ENCODE results near the gene PELI2.

PELI2 gene

DNA sequence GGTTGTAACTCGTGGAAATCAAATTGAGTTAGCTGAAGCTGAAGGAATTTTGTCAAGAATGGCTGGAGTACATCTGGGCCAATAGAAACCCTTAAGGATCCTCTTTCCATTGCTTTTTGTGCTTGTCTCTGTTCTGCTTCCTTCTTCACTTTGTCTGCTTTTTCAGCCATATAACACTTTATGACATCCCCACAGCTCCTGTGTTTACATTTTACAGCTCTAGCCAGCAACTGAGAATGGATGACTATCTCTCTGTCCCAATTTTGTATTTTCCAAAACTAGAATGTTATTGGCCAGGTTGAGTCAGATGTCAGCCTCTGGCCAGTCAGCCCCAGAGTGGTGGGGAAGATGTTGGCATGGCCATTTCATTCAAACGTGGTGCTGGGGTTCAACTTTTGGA, 57.6 kb downstream of the PELI2 start:
- no peak for DNase-seq

DNA sequence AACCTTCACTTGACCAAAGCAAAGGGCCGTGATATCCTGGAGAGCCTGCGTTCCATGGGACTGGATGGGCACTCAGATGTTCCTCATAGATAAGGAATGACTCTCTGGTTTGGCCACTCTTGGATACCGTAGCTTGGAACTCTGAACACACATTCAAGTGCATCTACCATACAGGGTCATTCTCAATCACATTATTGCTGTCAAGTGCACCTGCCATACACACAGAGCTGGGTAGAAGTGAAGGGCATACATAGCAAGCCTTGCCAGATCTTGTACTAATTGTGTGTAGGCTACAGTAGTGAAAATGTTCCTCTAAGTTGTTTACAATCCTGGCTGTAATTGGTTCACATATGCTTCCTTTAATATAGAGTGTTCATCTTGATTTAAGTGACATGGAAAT, 58.3 kb downstream of the PELI2 start:
- no peak for DNase-seq

DNA sequence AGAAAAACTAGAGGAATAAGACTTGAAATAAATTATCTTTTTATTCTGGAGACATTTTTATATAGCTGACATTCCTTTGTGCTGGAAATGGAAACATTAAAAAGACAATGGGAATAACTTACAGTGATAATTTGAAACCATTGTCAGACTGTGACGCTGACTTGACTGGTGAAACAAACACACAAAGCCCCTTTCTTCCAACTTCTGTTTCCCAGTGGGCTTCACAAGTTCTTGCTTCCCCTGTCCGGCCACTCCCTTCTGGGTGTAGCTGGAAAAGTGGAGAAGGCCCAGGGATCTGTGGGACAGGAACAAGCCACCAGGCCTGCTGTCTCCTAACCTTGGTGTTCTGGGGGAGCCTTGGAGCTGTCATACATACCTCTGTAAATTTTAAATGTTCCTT, 58.8 kb downstream of the PELI2 start:
- DNase-seq = no peak

DNA sequence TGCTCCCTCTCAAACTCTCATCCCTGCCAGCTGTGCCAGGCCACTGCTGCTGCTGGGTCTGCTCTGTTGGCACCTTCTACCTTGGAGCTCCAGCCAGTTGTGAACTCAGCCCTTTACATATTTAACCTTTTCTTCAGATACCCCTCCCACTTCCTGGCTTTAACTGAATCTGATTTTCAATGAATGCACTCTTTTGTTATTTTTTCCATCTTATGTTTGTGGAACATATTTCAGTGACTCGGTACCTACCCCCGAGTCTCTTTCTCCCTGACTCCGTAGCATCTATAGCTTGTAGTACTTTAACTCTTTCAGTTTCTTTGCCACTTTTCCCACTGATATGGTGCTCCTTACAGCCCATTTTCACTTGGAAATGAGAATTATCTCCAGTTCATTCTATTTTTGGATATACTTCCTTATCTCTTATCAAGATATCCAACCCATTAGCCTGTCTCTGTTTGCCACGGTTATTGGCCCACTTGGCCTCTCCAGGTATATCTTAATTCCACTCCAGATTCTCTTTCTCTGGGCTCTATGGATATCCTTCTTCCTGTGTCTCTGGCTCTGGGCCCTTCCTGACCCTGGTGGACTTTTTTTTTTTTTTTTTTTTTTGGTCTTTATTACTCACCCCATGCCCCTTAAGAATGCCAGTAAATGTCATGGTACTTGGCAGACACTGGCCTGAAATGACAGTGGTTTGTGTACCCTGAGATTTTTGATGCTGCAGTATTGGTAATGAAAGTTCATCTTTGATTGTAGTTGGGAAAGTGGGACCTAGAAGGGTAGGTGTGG, 62.7 kb downstream of the PELI2 start:
- peak; percentile 68 for DNase-seq

DNA sequence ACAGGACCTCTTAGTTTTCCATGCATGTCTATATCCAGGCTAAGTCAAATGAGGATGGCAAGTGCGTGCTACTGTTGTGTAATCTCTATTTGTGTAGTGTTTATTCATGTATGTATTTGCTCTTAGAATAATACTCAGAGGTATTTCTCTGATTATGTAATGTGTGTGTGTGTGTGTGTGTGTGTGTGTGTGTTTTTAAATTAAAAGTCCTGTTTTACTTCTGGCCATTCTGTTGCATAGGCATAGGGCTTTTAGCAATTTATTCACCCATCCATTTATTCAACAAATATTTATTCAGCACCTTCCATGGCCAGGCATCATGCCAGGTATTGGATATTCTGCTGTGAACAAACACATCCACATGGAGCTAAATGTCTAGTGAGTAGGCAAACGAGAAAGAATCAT, 63.5 kb downstream of the PELI2 start:
- peak; percentile 97 for DNase-seq

DNA sequence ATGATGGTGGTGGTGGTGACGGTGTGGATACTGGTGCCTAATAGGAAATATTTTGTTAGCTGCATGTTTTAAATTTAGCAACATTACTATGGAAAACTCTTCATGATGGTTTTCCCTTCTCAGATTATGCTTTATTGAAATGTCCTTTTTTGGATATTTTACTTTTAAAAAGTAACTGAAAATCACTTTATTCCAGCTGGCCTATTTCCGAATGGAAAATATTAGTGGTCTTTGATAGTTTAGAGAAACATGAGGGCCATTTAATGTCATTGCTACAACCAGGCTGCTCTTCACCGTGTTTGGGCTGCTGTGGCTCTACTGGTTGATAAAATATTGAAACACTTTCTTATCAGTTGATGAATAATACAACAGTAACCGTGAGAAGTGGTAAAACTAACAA, 64.2 kb downstream of the PELI2 start:
- DNase-seq = no peak

DNA sequence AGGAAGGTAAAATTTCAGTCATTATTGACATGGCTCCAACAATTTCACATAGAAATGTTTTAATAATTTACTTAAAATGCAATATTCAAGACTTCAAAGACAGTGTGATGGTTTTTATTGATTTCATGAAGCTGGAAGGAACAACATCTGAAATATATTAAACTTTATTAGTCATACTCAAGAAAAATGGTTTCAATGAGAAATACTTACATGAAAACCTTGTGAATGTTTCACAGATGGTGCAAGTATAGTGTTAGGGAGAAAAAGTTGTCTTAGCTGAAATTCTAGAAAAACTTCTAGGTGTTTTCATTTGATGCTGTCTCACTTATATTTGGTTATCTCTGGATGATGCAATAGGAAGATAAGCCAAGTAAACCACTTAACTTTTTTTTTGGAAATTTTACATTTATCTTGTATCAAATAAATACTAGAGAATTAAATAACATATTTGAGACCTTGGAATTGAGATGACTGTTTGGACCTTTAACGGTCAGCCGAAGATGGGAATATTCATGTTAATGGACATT, 65.5 kb downstream of the PELI2 start:
- DNase-seq = no peak

DNA sequence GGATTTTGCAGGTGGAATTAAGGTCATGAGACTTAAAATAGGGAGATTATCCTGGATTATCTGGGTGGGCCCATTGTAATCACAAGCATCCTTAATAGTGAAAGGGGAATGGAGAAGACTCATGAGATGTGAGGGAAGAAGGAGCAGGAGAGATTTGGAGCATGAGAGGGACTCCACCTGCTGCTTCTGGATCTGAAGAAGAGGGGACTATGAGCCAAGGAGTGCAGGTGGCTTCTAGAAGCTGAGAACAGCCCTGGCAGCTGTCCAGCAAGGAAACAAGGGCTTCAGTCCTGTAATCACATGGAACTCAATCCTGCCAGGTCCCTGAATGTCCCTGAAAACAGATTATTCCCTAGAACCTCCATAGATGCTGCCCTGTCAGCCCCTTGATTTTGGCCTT, 67.8 kb downstream of the PELI2 start:
- DNase-seq = peak; percentile 35

DNA sequence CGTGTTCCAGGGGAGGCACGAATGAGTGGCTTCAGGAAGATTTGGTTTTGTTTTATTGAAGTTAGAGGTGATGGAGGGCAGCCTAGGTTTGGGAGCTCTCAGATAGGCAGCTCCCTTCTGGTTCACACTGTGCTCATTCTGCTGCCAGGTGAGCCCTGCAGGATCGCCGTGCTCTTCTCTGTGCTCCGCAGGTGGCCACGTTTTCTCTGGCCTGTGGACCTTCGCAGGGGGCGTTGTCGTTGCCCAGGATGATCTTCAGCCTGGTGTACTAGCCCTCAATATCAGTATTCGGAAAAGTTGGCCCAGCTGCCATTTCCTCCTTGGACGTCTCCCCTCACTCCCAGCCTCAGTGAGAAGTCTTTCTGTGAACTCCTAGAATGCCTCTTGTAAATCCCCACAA, 69.5 kb downstream of the PELI2 start:
- no peak for DNase-seq

DNA sequence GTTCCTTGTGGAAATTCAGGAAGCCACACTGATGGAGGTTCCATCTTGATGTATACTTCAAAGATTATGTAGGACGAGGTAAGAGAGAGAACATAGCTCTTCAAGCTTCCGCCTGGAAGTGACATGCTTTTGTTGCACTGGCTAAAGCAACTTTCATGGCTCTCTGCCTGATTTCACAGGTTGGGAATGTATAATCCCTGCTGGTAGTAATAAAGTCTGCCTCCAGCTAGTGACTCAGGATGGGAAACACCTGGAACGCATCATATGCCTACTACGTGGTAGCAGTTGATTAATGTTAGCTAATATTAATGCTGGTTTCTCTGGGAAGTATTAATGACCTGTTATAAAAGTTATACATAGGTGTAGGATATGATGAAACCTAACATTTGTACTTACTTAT, 71.1 kb downstream of the PELI2 start:
- no peak for DNase-seq

DNA sequence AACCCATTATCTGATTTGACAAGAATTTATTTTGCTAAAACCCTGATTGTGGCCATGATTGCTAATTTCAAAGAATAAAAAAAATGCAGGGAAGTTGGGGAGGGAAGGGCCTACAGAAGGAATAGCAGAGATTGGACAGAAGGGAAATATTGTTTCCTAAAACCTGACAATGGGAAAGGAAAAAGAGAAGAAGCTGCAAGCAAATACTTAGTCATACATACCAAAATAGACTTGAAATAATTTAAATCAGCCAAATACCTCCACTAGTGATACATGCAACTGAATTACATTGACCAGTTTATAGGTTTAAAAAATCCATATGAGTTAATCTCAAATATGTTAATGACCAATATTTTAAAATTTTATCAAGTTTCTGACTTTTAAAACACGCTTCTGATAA, 75.1 kb downstream of the PELI2 start:
- DNase-seq = no peak

DNA sequence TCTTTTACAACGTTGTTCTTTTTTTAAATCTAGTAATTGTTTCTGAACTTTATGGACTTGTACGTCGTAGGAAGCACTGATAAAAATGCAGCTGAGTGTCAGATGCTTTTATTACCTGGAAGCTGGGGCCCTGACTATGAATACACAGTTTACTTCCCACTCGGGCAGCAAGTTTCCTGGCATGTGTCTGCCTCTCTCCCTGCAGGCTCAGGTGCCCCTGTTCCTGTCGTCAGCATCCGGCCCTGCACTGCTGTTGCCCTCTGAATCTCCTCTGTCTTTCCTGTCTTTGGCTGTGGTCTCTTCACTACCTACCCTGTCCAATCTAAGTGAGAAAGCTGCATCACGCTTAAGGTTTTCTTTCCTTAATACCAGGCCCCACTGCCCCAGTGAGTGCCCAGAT, 75.8 kb downstream of the PELI2 start:
- no peak for DNase-seq

DNA sequence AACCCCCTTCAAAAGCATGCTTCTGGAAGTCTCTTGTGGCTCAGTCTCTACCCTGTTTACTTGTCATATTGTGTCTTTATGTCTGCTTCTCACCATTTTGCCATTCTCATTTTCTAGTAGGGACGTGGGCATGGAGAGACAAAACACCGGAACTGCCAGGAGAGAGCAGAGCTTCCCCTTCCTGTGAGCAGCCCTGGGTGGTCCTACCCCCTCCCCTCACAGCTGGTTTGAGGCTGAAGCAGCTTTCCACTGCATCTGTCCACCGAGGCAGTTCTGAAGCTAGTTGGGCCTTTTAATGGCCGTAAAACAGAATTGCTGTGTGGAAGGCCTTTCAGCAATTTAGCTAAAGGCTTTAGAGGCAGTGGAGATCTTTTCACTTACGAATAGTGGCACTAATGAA, 77.0 kb downstream of the PELI2 start:
- DNase-seq = no peak

DNA sequence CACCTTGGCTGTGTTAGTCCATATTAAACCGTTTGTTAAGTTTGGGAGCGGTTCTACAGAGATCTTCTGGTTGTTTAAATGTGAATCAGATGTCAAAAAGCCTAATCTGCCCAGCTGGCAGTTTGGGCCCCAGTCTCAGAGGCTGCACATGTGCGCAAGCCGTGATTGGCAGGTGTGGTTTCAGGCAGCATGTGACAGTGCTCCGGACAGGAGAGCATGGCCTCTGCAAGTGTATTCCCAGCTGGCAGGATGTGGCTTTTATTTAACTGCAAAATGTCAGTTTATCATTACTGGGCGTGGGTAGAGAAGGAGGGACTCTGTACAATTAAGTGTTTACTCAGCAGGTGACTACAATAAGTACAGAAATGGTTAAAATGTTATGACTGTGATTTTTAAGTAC, 77.5 kb downstream of the PELI2 start:
- DNase-seq = peak; percentile 91

DNA sequence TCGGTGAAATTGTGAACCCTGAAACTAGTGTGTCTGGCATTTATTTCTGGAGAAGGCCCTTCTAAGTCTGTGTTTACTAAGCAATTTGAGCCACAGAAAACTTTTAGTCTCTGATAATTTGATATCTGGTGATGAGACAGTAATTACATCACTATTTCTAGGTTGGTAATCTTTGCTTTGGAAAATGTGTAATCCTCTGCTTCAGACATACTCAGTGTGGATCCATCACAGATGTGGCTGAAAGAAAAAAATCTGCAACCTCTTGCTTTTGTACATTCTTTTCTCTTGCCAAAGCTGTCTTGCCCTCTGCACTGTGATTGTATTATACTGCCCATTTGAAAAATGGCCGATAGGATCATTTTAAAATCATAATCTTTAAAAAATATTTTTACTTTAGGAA, 78.1 kb downstream of the PELI2 start:
- peak; percentile 40 for DNase-seq

DNA sequence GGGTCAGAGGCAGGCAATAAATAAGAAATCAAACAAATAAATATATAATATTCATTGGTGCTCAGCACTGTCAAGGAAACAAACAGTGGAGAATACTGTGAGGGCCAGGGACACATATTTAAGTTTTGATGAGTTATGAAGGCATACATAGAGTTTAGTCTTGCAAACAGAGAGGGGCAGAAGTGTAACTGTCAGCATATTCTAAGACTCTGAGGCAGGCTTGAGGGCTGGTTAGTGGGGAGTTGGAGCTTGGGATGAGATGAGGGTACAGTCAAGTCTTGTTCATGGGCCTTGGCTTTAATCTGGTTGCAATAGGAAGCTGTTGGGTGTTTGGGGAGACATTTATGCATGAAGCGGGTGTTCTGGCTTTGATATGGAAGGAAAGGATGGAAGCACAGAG, 78.9 kb downstream of the PELI2 start:
- DNase-seq = no peak

DNA sequence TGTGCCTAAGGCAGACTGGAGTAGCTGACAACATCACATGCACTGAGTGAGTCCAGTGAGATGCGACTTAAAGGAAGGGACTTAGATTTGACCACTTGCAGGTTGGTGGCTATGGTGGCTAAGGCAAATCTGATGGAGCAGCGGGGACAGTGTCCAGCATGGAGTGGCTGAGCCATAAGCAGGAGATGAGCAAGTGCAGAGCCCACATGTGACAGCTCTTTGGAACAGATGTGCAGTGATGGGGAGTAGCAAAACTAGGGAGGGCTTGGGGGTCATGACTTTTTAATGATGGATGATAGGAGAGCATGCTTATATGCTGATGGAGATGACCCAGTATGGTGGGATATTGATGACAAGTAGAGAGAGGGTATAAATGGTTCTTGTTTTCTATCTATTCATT, 80.2 kb downstream of the PELI2 start:
- no peak for DNase-seq

DNA sequence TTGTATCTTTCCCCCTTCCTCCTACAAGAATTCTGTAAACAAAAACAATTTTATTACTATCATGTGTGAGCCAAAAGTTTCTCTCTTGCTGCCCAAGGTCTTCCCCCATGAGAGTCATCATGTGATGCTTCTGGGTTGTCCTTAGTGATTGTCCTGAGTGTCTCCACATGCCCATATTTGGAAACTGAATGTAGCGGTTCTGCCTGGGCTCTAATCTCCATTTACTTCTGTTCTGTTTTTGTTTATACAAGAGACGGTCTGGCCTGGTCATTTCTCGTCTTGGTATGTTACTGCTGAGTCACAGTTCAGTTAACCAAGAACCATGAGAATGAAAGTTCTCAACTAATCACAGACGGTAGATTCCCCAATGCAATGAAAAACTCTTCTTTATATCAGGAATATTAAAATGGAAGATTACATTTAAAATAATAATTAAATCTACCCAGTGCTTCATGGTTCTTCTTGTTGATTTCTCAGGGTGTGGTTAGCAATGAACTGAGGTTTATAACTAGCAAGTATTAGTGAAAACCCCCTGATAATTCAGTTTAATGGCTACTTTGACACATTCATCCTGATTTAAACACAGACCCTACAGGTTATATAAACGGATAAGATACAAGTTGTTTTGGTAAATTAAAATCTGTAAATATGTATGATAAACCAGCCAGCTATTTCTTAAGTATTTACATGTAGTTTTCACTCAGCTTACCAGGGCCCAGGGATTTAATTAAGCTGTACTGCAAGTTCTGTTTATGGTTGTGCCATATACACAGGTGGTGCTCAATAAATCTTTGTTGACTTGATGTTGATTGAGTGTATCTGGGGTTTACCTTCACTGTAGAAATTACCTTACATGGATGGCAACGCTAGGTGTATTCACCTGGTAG, 81.1 kb downstream of the PELI2 start:
- peak; percentile 78 for DNase-seq

DNA sequence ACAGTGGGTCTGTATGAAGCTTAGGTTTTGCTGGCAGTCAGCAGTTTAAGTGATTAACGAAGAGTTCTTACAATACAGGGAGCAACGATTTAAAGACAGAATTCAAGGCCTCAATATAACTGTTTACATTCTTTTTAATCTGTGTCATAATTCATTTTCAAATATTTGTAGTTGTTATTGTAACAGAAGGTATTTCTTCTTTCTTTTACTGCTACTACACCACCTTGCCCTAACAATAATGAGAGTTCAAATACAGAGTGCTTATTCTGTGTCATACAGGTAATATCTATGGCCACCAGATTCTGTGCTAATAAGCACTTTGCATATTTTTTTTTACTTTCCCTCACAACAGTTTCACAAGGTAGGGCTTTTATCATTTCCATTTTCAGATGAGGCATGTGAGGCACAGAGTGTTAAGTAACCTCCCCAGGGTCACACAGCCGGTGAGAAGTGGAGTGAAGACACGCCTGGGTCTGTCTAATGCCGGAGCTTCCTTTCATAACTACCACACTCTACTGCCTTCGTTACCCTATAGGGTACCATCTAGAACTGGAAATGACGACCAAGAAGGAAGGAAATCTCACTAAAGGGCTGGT, 81.9 kb downstream of the PELI2 start:
- DNase-seq = no peak

DNA sequence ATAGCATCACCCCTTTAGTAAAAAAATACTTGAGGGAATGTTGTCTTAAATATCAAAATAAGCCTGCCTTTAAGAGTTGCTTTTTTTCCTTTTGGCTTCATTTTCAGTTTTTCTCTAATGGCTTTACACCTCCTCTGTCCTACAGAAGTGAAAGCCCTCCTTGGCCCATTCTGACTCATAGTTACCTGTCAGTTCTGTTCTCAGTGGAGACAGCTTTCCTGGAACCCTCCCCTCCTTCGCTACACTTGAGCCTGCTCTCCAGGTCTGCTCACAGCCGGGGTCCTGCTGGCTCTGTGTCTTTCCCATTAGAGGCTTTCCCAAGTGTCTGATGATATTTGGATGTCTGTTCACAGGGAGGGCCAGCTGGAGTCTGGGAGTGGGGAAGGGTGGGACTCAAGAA, 84.0 kb downstream of the PELI2 start:
- DNase-seq = no peak

DNA sequence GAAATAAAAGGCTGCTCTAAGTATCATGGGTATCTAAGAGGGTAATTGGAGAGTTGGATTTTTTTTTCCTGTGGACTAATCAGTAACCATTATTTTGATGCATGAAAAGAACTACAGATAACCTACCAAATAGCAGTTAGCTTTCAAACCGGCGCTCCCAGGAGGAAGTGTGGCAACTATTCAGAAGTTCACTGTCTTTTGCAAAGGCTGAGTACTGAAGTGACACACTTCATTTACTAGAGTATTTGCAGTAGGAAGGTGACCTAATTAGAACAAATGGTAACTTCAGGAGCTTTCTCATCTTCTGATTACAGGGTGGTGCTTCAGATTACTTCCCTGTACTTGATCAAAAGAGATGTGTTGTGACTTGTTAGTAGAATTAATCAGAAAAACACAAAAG, 87.7 kb downstream of the PELI2 start:
- peak; percentile 65 for DNase-seq

DNA sequence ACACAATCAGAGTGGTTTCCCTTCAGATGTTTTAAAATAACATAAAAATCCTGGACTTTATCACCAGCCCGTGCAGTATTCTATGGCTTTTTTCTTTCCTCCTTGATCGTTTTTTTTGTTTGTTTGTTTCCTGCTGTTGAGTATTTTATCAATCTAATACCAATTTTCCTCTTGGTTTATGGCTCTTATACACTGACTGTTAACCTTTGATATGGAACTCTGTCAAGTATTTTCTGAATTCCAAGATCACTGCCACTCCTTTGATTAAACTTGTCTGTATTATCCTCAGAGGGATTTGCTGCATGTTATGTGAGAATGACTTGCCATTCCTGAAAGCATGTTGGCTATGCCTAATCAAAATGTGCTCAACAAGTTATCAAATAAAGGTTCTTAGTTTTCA, 88.4 kb downstream of the PELI2 start:
- peak; percentile 13 for DNase-seq

DNA sequence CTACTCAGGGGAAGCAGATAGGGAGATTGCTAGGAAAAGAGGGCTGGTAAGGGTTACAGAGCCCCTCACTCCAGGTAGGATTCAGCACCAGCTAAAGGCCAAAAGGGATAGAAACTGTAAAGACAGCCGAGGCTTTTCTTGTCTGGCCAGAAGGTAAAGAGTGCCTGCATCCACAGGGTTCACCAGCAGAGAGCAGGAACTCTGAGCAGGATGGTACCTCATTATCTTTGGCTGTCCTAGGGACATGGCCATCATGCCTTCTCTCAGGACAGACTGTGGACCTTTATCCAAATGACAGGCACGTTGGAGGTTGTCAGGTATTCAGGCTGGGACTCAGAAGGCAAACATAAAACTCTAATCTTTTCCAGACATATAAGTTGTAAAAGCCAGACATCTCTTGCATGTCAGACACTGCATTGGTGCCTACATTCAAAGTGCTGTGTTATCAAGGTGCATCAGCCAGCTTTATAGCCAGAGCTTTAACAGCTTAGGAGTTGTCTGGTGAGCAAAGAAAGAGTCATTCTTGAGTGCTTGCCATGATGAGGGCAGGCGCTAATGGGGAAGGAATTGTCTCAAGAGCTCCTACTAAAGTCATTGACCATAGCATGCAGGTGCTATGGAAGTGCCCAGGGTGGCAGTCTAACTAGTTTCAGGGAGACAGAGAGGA, 89.5 kb downstream of the PELI2 start:
- peak; percentile 84 for DNase-seq

Measured in DMS53 (cell line).